Skin epidermis (tissue), 12 donors: ENCODE results near the gene TMEM43.
A peak's percentile ranks its signal among the peaks of the same experiment; 100 is the strongest.

Experiments used
- H3K27ac ChIP-seq, 21 experiments: fragments of 200-600 bp; sonication (generic) in 11 of 21; one replicate each; pipeline ENCODE4 v1.5.0; 2020; ENCODE audit warnings: mild to moderate bottlenecking in 3 of 21, inconsistent platforms in 2 of 21, moderate library complexity in 2 of 21
- H3K4me3 ChIP-seq, 7 experiments: fragments of 200-600 bp; sonication (generic) in 2 of 7; one replicate each; pipeline ENCODE4 v1.5.0; 2020; ENCODE audit warnings: inconsistent platforms in 2 of 7, mild to moderate bottlenecking in 2 of 7, moderate library complexity in 1 of 7

Gene TMEM43

GRCh38 chr3:14166877-14167603 lies 42.2 kb downstream of the TMEM43 start:
- Histone ChIP-seq H3K4me3 (no peak overlapping the region), H3K27ac (peak overlapping the region in 1 of 21 experiments; percentile 5)

GRCh38 chr3:14169435-14169834 lies 44.6 kb downstream of the TMEM43 start:
- H3K4me3 ChIP-seq: no peak overlapping the region
- H3K27ac ChIP-seq: peak overlapping the region in 2 of 21 experiments; percentile 14 to 34

GRCh38 chr3:14169871-14170270 lies 45.0 kb downstream of the TMEM43 start:
- peak overlapping the region in 2 of 21 experiments; percentile 14 to 34 for H3K27ac ChIP-seq
- no peak overlapping the region for H3K4me3 ChIP-seq

- no peak overlapping the region for H3K4me3 ChIP-seq
- H3K27ac ChIP-seq: peak overlapping the region in 3 of 21 experiments; percentile 14 to 34 (median 33)
Observed at GRCh38 chr3:14170531-14171159, 45.8 kb downstream of the TMEM43 start.

DNA sequence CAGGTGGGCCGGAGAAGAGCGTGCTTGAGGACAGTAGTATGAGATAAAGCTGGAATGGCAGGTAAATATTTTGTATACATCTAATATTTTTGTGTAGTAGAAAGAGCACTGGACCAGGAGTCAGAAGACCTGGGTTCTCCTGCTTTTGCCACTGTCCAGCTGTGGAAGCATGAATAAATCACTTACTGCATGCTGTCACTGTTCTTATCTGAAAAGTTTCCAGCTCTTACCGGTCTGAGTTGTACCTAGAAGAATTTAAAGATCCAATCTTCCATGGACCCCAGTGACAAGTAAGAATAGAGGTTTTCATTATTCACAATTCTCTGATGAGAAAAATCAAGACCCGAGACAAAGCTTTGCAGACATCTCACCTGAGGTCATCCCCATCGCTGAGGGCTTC lies 47.6 kb downstream of the TMEM43 start:
- H3K4me3 ChIP-seq: no peak overlapping the region
- no peak overlapping the region for H3K27ac ChIP-seq

DNA sequence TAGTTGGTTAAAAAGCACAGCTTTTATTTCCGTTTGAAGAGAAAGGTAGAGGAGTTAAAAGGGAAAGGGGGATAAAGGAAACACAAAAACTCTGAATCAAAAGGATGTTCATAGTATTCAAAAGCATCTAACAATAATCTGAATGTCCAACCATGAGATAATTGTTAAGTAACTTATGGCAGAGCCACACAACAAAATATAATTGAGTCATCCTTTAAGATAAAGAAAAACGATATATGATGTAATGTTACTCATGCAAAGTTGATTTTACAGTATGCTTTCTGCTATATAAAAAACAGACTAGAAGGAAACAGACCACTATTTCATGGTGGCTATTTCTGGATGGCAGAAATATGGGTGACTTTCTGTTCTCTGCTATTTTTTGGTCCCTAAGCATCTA lies 49.6 kb downstream of the TMEM43 start:
- H3K4me3 ChIP-seq: no peak overlapping the region
- no peak overlapping the region for H3K27ac ChIP-seq

GRCh38 chr3:14175383-14176037 lies 50.7 kb downstream of the TMEM43 start:
- H3K4me3 ChIP-seq: no peak overlapping the region
- H3K27ac ChIP-seq: peak overlapping the region in 3 of 21 experiments; percentile 29 to 45 (median 40)

DNA sequence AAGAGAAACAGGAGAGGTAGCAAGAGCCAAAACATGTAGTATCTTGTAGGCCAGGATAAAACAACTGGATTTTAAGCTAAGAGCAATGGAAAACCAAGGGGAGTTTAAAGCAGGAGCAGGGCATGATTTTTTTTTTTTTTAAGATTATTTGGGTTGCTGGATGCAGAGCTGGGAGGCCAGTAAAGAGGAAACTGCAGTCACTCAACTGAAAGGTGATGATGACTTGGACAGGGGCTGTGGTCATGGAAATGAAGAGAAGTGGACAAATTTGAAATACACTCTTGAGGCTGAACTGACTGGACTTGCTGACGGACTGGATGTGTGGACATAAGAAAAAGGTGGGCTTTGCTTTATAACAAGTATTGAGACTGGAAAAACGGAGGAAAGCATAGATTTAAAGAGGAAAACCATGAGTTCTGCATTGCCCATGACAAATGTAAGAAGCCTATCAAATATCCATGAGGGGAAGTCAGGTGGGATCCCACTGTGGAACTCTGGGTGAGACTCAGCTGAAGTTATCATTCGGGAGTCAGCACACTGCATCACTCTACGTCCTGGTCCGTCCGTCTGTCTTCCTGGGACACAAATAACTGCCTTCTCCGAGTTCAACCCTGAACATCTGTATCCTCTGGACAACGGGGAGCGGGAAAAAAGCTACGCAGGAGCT lies 52.9 kb downstream of the TMEM43 start:
- H3K27ac ChIP-seq: peak overlapping the region; percentile 84 to 100 (median 97)
- H3K4me3 ChIP-seq: peak overlapping the region; percentile 70 to 85 (median 76)

DNA sequence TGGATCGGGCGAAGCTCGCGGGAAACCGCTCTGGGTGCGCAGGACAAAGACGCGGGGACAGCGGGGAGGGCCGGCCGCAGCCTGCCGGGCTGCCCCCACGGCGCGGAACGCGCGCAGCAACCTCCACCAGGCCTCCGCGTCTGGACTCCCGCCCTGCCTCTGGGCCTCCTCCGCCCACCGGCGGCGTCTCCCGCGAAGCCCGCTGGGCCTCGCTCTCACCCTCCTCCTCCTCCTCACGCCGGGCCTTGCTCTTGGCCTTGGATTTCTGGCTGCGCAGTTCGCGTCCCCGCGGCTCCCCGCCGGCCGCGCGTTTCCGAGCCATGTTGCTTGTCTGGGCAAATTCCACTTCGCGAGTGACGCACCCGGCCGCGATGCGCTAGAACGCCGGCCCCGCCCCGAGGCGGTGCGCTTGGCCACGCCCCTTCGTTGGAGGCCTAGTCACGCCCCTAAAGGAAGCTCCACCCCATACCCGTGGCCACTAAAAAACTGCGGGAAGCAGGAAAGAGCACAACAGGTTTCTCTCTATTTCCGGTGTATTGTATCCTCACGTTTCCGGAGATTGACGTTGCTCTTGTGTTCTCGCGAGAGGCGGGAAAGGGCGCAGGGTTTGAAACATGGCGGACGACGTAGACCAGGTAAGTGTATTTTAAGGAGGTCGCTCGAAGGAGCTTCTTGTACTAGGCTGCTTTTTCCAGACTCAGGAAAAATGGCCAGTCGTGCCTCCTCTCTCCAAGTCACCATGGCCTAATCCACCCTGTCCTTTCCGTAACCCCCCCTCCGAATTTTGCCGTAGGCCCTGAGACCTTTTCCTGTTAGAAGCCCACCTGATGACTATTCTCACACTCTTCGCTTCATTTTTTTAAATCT lies 53.6 kb downstream of the TMEM43 start, which contains the start of the genes LSM3 and XPC:
Gene LSM3 (plus strand): TSS at position 571 of the 867 bp plus-strand sequence. CDS start 44 bp downstream, at position 615.
Gene XPC (minus strand): TSS at position 355 of the 867 bp plus-strand sequence. CDS start 33 bp downstream, at position 322.
- Histone ChIP-seq H3K4me3 (peak within 1 kb of the TSS; percentile 70 to 85 (median 76)), H3K27ac (peak within 1 kb of the TSS; percentile 84 to 100 (median 97))

DNA sequence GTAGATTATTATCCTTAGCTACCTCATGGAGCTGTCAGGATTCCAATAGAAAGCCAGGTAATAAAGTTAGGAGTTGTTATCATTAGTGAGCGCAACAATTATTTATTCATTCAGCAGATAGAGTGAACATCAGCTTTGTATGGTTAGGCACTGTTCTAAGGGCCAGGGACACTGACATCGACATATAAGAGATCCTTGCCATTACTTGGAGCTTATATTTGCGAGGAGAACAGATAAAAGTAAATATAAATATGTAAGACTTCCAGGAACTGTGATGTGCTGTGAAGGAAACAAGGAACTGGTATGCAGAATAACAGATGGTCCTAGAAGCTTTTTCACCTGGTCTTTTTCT lies 54.2 kb downstream of the TMEM43 start:
- Histone ChIP-seq H3K4me3 (peak overlapping the region; percentile 70 to 85 (median 76)), H3K27ac (peak overlapping the region in 20 of 21 experiments; percentile 59 to 100 (median 93))

GRCh38 chr3:14179795-14180194 lies 54.9 kb downstream of the TMEM43 start:
- Histone ChIP-seq H3K4me3 (peak overlapping the region in 1 of 7 experiments; percentile 72), H3K27ac (no peak overlapping the region)

GRCh38 chr3:14181253-14181652 lies 56.4 kb downstream of the TMEM43 start:
- H3K4me3 ChIP-seq: no peak overlapping the region
- peak overlapping the region in 1 of 21 experiments; percentile 10 for H3K27ac ChIP-seq

DNA sequence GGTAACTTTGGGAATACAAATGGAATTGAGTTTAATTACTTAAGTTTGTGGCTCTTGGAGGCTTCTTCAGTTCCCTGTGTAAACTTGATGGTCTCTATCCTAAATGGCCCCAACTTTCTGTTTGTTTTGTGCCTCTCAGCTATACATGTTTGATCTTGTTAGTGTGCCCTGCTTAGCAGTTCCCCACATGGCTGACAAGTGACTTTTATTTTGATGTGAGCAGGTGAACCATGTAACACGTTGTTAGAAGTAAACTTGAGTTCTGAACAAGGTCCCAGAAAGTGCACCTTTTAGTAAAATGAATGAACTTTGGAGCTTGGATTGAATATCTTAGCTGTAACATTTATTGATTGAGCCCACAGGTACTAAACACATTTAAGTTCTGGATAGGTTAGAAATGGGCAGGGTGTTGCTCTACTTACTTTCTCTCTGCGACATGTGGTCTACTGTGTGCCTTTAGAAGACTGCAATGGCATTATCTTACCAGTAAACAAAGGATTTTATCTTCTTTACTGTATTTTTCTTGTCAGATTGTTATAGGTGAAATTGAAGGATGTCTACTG lies 58.2 kb downstream of the TMEM43 start:
- no peak overlapping the region for H3K4me3 ChIP-seq
- peak overlapping the region in 1 of 21 experiments; percentile 4 for H3K27ac ChIP-seq

DNA sequence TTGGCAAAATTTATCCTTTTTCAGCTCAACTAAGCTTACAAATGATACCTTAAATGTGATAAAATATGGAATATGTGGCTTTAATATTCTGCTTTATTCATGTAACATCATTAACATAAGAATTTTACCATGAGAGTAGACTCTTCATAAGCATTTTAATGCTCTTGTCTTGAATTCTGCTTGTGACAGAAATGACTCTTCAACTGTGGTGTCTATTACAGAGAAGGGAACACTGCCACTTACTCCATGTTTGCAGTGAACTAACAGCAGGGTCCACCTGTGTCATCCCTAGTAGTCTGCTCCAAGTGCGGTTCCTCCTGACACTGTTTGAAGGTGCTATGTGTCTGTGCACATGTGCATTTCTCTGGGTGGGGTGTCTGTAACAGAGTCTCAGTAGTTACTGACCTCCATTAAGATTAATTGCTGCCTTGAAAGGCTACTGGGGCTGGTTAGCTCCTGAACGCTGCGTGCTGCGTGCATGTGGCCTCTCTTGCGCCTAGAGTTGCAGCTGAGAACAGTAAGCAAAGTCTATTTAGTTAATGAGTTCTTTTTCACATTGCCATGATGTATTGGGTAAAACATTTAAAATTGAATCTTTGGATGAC lies 62.1 kb downstream of the TMEM43 start:
- H3K4me3 ChIP-seq: no peak overlapping the region
- H3K27ac ChIP-seq: no peak overlapping the region

GRCh38 chr3:14188041-14188754 lies 63.3 kb downstream of the TMEM43 start:
- Histone ChIP-seq H3K27ac (no peak overlapping the region), H3K4me3 (no peak overlapping the region)
